Activated CD4-positive, CD25-positive, alpha-beta regulatory T cell (primary cell): ENCODE measurements around the gene ZSCAN31.
"Not testable (repeated sequence)": the region's sequence is repeated elsewhere in the genome, so short reads cannot be mapped to it uniquely, and the experiment has no call there.

ENCODE experiments used
- DNase-seq, 4 experiments: peaks; one replicate each; lab custom pipeline; 2025; lab: John Stamatoyannopoulos, UW

The ZSCAN31 gene

GRCh38 chr6:28317866-28318265, 18.1 kb downstream of the ZSCAN31 start:
- DNase-seq: not testable (repeated sequence)

DNA sequence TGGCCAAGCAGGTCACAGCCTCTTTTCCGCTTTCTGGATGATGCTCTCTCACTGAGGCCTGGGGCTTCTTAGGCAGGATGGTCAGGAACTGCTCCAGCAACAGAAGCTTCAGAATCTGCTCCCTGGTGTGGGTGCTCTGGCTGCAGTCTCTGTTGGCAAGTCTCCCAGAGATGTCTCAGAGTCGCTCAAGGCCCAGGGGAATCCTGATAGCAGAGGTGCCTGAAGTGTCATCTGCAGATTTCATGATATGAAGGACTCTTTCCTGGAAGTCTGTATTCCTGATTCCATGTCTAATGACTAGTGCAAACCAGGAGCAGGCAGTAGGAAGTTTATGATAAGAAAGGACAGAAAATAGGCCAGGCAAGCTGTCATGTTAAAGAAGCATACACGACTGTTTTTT, 20.3 kb downstream of the ZSCAN31 start:
- DNase-seq: no peak

GRCh38 chr6:28312939-28313338, 23.0 kb downstream of the ZSCAN31 start:
- no peak for DNase-seq

GRCh38 chr6:28311139-28311823, 24.7 kb downstream of the ZSCAN31 start:
- DNase-seq: no peak

GRCh38 chr6:28306363-28306762, 29.6 kb downstream of the ZSCAN31 start:
- not testable (repeated sequence) for DNase-seq

- DNase-seq: no peak
These were observed 32.4 kb downstream of the ZSCAN31 start for GRCh38 chr6:28303570-28303969.

DNA sequence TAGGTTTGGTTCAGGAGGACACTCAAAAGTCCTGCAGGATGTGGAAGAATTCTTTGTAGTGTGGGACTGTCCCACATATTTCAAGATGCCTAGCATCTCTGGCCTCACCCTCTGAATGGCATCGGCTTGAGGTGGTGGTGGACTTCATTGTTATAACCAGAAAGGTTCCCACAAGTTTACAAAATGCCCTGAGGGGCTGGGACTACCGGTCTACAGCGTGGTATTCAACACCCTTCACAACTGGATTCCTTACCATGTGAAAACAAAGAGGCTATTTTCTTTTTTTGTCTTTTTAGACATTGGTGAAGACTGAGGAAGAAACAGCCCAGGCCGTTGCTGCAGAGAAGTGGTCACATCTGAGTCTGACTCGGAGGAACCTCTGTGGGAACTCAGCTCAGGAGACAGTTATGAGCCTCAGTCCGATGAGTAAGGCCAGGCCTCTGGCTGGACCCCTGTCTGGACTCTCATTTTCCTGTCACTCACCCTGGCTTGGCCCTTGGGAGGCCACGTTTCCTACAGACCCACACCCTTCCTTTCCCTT, 39.4 kb downstream of the ZSCAN31 start:
- no peak for DNase-seq

- no peak for DNase-seq
These were observed 40.6 kb downstream of the ZSCAN31 start for GRCh38 chr6:28295326-28295725.

DNA sequence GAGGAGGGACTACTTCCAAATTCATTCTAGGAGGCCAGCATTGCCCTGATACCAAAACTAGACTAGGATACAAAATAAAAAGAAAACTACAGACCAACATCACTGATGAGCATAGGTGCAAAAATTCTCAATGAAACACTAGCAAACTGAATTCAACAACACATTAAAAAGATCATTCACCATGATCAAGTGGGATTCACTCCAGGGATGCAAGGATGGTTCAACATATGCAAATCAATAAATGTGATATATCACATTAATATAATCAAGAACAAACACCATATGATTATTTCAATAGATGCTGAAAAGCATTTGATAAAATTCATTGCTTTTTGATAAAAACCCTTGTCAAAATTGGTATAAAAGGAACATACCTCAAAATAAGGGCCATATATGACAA, 44.4 kb downstream of the ZSCAN31 start:
- no peak for DNase-seq

GRCh38 chr6:28282926-28283325, 53.0 kb downstream of the ZSCAN31 start:
- no peak for DNase-seq

DNA sequence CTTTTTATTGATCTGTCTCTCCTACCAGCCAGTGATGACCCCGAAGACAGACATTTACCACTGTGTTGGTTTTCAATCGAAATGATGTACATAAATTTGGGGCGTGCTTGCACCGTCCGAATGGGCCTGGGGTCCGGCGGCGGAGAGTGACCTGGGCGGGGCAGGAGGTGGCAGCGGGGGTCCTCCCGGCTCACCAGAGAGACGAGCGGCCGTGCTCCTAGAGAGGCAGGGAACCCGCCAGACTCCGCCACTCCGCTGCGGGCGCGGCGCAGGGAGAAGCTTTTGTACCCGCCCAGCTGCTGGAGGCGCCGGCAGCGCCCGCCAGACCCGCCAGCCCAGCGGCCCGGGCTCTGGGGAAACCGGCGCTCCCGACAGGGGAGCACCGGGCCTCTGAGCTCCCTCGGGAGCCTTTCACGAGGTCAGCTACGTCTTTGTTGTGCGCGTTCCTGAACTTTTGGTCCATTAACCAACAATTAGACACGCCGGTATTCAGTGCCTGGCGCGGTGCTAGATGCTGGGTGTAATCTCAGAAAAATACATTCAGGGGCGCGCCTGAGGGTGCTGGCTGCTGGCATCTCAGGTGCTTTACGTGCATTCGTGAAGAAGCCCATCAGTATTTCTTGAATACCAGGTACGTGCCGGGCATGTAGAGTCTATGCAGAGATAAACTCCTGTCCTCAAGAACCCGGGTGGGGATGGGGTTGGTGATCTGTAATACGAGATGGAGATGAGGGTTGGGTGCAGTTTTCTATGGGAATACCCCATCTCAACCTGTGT, 54.5 kb downstream of the ZSCAN31 start, which contains the start of gene PGBD1:
PGBD1 (plus strand) TSS at position 285 of the 777 bp plus-strand sequence. CDS start 2,242 bp downstream, outside the sequence.
- peak in 2 of 4 experiments; percentile 22 to 28 for DNase-seq

GRCh38 chr6:28280595-28281287, 55.2 kb downstream of the ZSCAN31 start:
- no peak for DNase-seq

DNA sequence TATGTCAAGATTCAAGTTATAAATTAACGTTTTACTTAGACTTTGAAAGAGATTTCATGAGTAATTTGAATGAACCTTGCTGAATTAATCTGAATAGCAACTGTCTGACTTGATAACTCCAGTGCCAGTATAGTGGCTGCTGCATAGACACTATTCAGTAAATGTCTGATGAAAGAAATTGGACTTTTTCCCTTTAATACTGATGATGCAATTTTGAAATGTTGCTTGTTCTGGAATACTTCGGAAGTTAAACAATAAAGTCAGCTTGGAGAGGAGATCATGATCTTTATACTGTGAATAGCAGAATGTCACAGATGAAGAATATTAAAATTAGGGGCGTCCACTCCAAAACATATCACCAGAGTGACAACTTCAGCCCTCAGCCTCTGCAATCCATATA, 58.2 kb downstream of the ZSCAN31 start:
- no peak for DNase-seq

- no peak for DNase-seq
These were observed 61.1 kb downstream of the ZSCAN31 start for GRCh38 chr6:28274888-28275287.
